Kidney (tissue), 14 donors: ENCODE results near the gene NFILZ. TPM values are rescaled to one million over a fixed set of nuclear protein-coding genes. Genes with fewer than 3 reads are reported as not detected.

Experiments used
- DNase-seq, 5 donors: peaks; one replicate each; pipeline ENCODE4 v3.0.0-alpha.2; 2013 to 2020
- FAIRE-seq: peaks from 2 replicates; lab custom pipeline; 2012; peaks lifted over from hg19 to GRCh38; lab: Jason Lieb, UNC
- H3K27ac ChIP-seq, 2 donors: one replicate each; pipeline ENCODE4 v1.7.0; 2013; ENCODE audit warnings: low read depth in 2 of 2, low read length in 2 of 2, inconsistent platforms in 1 of 2
- H3K27me3 ChIP-seq: one replicate; pipeline ENCODE4 v1.7.1; 2013; ENCODE audit warnings: low read length, inconsistent platforms; ENCODE audit not compliant: control insufficient read depth, insufficient read depth
- H3K36me3 ChIP-seq, 3 donors: one replicate each; pipeline versions ENCODE4 v1.7.0 to v1.7.1; 2013; ENCODE audit warnings: low read length in 3 of 3, control low read depth in 1 of 3, inconsistent platforms in 1 of 3; ENCODE audit not compliant: insufficient read depth in 3 of 3, control insufficient read depth in 2 of 3
- H3K4me1 ChIP-seq, 3 donors: one replicate each; pipeline versions ENCODE4 v1.7.0 to v1.7.1; 2013; ENCODE audit warnings: low read length in 3 of 3, inconsistent platforms in 1 of 3, low read depth in 1 of 3; ENCODE audit not compliant: control insufficient read depth in 2 of 3, insufficient read depth in 2 of 3
- H3K4me3 ChIP-seq, 3 donors: one replicate each; pipeline versions ENCODE4 v1.7.0 to v1.8.1; 2013; ENCODE audit warnings: low read length in 3 of 3, control low read depth in 1 of 3, inconsistent platforms in 1 of 3
- H3K9ac ChIP-seq, 3 donors: one replicate each; pipeline versions ENCODE4 v1.7.0 to v1.7.1; 2013; ENCODE audit warnings: low read length in 3 of 3, control low read depth in 1 of 3, inconsistent platforms in 1 of 3
- H3K9me3 ChIP-seq, 3 donors: one replicate each; pipeline versions ENCODE4 v1.7.0 to v1.7.1; 2013; ENCODE audit warnings: low read length in 3 of 3, control low read depth in 1 of 3, inconsistent platforms in 1 of 3; ENCODE audit not compliant: control insufficient read depth in 2 of 3, insufficient read depth in 1 of 3
- CTCF ChIP-seq: IDR thresholded peaks from 3 replicates; pipeline ENCODE4 v1.5.1; 2012; ENCODE audit warnings: mild to moderate bottlenecking, moderate library complexity, borderline replicate concordance; ENCODE audit not compliant: insufficient read depth; ENCODE audit errors: extremely low read depth
- intact Hi-C: fragments of 100-400 bp; cut with DNase I; formaldehyde crosslinking; loops from one replicate; pipeline ENCODE4 v1.11.1; 2022
- polyA plus RNA-seq: library from polyadenylated mRNA; stranded (reverse); fragments of 350-450 nt; fragmentation: Illumina TruSeq; extraction: RNeasy Lipid Tissue Mini Kit (QIAGEN cat#74804); gene quantifications from one replicate; pipeline ENCODE4 v1.2.3, GENCODE V29; 2014; ENCODE audit warnings: low read depth, low replicate concordance; ENCODE audit not compliant: insufficient read depth
- total RNA-seq: library from RNA; stranded (reverse); fragmentation: NEBNext Ultra II Directional; extraction: Animal tissue kit (Norgen Biotek cat#: 25700); gene quantifications from one replicate; pipeline ENCODE4 v1.2.1, GENCODE V29; 2021
- donor health status: control.
- donor health status: control.
- donor health status: control.
- donor health status: control.
- donor health status: control.
- donor health status: DM: yes; HTN: yes; CAD: no.
- donor health status: Normal renal cell carcinoma (clear cell type).

The NFILZ gene
- total and polyA plus RNA-seq, 2 donors from 2014 or later: not detected

GRCh38 chr19:8673276-8673891 is 43.0 kb downstream of the NFILZ start:
- Histone ChIP-seq H3K4me1 (no peaks in the 10 kb centered on the region), H3K27ac (no peak overlapping the region), H3K36me3 (no peaks in the 10 kb centered on the region), H3K4me3 (no peak overlapping the region), H3K9ac (no peak overlapping the region), H3K9me3 (no peaks in the 10 kb centered on the region), H3K27me3 (no peaks in the 10 kb centered on the region)
- TF ChIP-seq CTCF: no peak
- FAIRE-seq (no peak), DNase-seq (no peak)
- intact Hi-C loops: no loop called here

GRCh38 chr19:8675066-8675465 is 44.6 kb downstream of the NFILZ start:
- no peak overlapping the region for H3K9ac ChIP-seq
- no peaks in the 10 kb centered on the region for H3K36me3 ChIP-seq
- H3K27ac ChIP-seq: no peak overlapping the region
- no peaks in the 10 kb centered on the region for H3K4me1 ChIP-seq
- intact Hi-C loops: no loop called here
- TF ChIP-seq CTCF: no peak
- H3K9me3 ChIP-seq: no peaks in the 10 kb centered on the region
- FAIRE-seq (no peak), DNase-seq (no peak)
- H3K27me3 ChIP-seq: no peaks in the 10 kb centered on the region
- no peak overlapping the region for H3K4me3 ChIP-seq

- Histone ChIP-seq H3K4me3 (peak overlapping the region in 1 of 3 donors; percentile 4), H3K36me3 (no peaks in the 10 kb centered on the region), H3K9me3 (peaks cover 0 to 5% (median 0%) of the 10 kb centered on the region in 3 donors), H3K27me3 (no peaks in the 10 kb centered on the region), H3K4me1 (no peaks in the 10 kb centered on the region), H3K9ac (no peak overlapping the region), H3K27ac (no peak overlapping the region)
- intact Hi-C loops: no loop called here
- TF ChIP-seq CTCF: no peak
- no peak for DNase-seq
- FAIRE-seq: no peak
These were observed 47.9 kb downstream of the NFILZ start for GRCh38 chr19:8678244-8678807.

Other genes starting within 250 kb of the NFILZ start
- 146 TPM for gene RAB11B, start 240.3 kb upstream of the NFILZ start, total RNA-seq
- gene RAB11B, start 240.3 kb upstream of the NFILZ start, polyA plus RNA-seq: 148 TPM
- gene MARCHF2, start 217.3 kb upstream of the NFILZ start, total RNA-seq: 48.4 TPM
- gene MARCHF2, start 217.3 kb upstream of the NFILZ start, polyA plus RNA-seq: 46.5 TPM
- gene HNRNPM, start 185.7 kb upstream of the NFILZ start, total RNA-seq: 164 TPM
- gene HNRNPM, start 185.7 kb upstream of the NFILZ start, polyA plus RNA-seq: 103 TPM
- 4.6 TPM for gene PRAM1, start 128.0 kb upstream of the NFILZ start, total RNA-seq
- 0.99 TPM for gene PRAM1, start 128.0 kb upstream of the NFILZ start, polyA plus RNA-seq
- 29.6 TPM for gene ZNF414, start 116.5 kb upstream of the NFILZ start, total RNA-seq
- 20.4 TPM for gene ZNF414, start 116.5 kb upstream of the NFILZ start, polyA plus RNA-seq
- gene MYO1F, start 53.2 kb upstream of the NFILZ start, total RNA-seq: 35.8 TPM
- gene MYO1F, start 53.2 kb upstream of the NFILZ start, polyA plus RNA-seq: 1.7 TPM
- 48.8 TPM for gene ADAMTS10, start 19.9 kb upstream of the NFILZ start, total RNA-seq
- 8.9 TPM for gene ADAMTS10, start 19.9 kb upstream of the NFILZ start, polyA plus RNA-seq
- gene ACTL9, start 68.2 kb downstream of the NFILZ start, total RNA-seq: not detected
- gene ACTL9, start 68.2 kb downstream of the NFILZ start, polyA plus RNA-seq: not detected
- not detected for gene OR2Z1, start 91.0 kb downstream of the NFILZ start, total RNA-seq
- not detected for gene OR2Z1, start 91.0 kb downstream of the NFILZ start, polyA plus RNA-seq
- gene ZNF558, start 201.7 kb downstream of the NFILZ start, total RNA-seq: 28.5 TPM
- gene ZNF558, start 201.7 kb downstream of the NFILZ start, polyA plus RNA-seq: 7.5 TPM
- not detected for gene MBD3L1, start 201.7 kb downstream of the NFILZ start, total RNA-seq
- gene MBD3L1, start 201.7 kb downstream of the NFILZ start, polyA plus RNA-seq: not detected